Measurements from ENCODE around the gene GOLGA3. TPM values are rescaled to one million over a fixed set of nuclear protein-coding genes. Genes with fewer than 3 reads are reported as not detected.
A peak's percentile ranks its signal among the peaks of the same experiment; 100 is the strongest.

GOLGA3 gene
- total RNA-seq, 1 donor = 127 TPM

GRCh38 chr12:132781938-132782337 lies 46.7 kb downstream of the GOLGA3 start:
- Histone ChIP-seq H2AFZ (ENCODE audit: low read length) (no peak overlapping the region), H3K36me3 (ENCODE audit: insufficient read depth, low read length) (peaks cover 84% of the 10 kb centered on the region), H3K4me1 (ENCODE audit: insufficient read depth, low read length) (no peaks in the 10 kb centered on the region), H3K27ac (ENCODE audit: low read depth, low read length) (no peak overlapping the region), H3K79me2 (ENCODE audit: insufficient read depth, low read length) (peaks cover 50% of the 10 kb centered on the region), H3K9me3 (ENCODE audit: low read depth, low read length) (no peaks in the 10 kb centered on the region), H3K4me2 (ENCODE audit: insufficient read depth, low read length) (no peak overlapping the region), H3K27me3 (ENCODE audit: insufficient read depth, low read length) (no peaks in the 10 kb centered on the region), H3K4me3 (ENCODE audit: insufficient read depth, low read length) (no peak overlapping the region), H4K20me1 (ENCODE audit: insufficient read depth, low read length) (peaks cover 44% of the 10 kb centered on the region)
- no peak for DNase-seq (ENCODE audit: insufficient read length, low spot score, missing footprints)
- TF ChIP-seq CTCF (IDR thresholded peaks at IDR 0.05; ENCODE audit: extremely low read depth, low read depth, low read length) = no peak

GRCh38 chr12:132779781-132780353 lies 48.8 kb downstream of the GOLGA3 start:
- DNase-seq (ENCODE audit: insufficient read length, low spot score, missing footprints) = peak; percentile 34
- no peak for TF ChIP-seq CTCF (IDR thresholded peaks at IDR 0.05; ENCODE audit: extremely low read depth, low read depth, low read length)
- no peak overlapping the region for H3K4me3 ChIP-seq (ENCODE audit: insufficient read depth, low read length)
- H3K9me3 ChIP-seq (ENCODE audit: low read depth, low read length) = no peaks in the 10 kb centered on the region
- H2AFZ ChIP-seq (ENCODE audit: low read length) = no peak overlapping the region
- peaks cover 49% of the 10 kb centered on the region for H4K20me1 ChIP-seq (ENCODE audit: insufficient read depth, low read length)
- peaks cover 88% of the 10 kb centered on the region for H3K36me3 ChIP-seq (ENCODE audit: insufficient read depth, low read length)
- no peak overlapping the region for H3K4me2 ChIP-seq (ENCODE audit: insufficient read depth, low read length)
- H3K27ac ChIP-seq (ENCODE audit: low read depth, low read length) = no peak overlapping the region
- peaks cover 38% of the 10 kb centered on the region for H3K79me2 ChIP-seq (ENCODE audit: insufficient read depth, low read length)
- H3K27me3 ChIP-seq (ENCODE audit: insufficient read depth, low read length) = no peaks in the 10 kb centered on the region
- H3K4me1 ChIP-seq (ENCODE audit: insufficient read depth, low read length) = no peaks in the 10 kb centered on the region

- peaks cover 30% of the 10 kb centered on the region for H3K79me2 ChIP-seq (ENCODE audit: insufficient read depth, low read length)
- peaks cover 45% of the 10 kb centered on the region for H4K20me1 ChIP-seq (ENCODE audit: insufficient read depth, low read length)
Measured at GRCh38 chr12:132777614-132778013, 51.1 kb downstream of the GOLGA3 start.

More at GRCh38 chr12:132777614-132778013, 51.1 kb downstream of the GOLGA3 start:
- no peak overlapping the region for H3K4me2 ChIP-seq (ENCODE audit: insufficient read depth, low read length)
- no peaks in the 10 kb centered on the region for H3K9me3 ChIP-seq (ENCODE audit: low read depth, low read length)
- no peaks in the 10 kb centered on the region for H3K4me1 ChIP-seq (ENCODE audit: insufficient read depth, low read length)
- DNase-seq (ENCODE audit: insufficient read length, low spot score, missing footprints) = peak; percentile 18
- H3K27me3 ChIP-seq (ENCODE audit: insufficient read depth, low read length) = no peaks in the 10 kb centered on the region
- no peak overlapping the region for H3K4me3 ChIP-seq (ENCODE audit: insufficient read depth, low read length)
- H3K36me3 ChIP-seq (ENCODE audit: insufficient read depth, low read length) = peaks cover 91% of the 10 kb centered on the region
- no peak overlapping the region for H2AFZ ChIP-seq (ENCODE audit: low read length)
- H3K27ac ChIP-seq (ENCODE audit: low read depth, low read length) = no peak overlapping the region
- TF ChIP-seq CTCF (IDR thresholded peaks at IDR 0.05; ENCODE audit: extremely low read depth, low read depth, low read length) = no peak
